ENCODE data around the gene SMCO4.

SMCO4 gene

GRCh38 chr11:93526641-93527583 is 16.3 kb downstream of the SMCO4 start:
- DNase-seq = no peak

GRCh38 chr11:93526346-93526633 is 16.9 kb downstream of the SMCO4 start:
- no peak for DNase-seq

GRCh38 chr11:93525601-93526345 is 17.4 kb downstream of the SMCO4 start:
- no peak for DNase-seq

GRCh38 chr11:93524858-93525257 is 18.3 kb downstream of the SMCO4 start:
- no peak for DNase-seq

GRCh38 chr11:93524173-93524536 is 19.0 kb downstream of the SMCO4 start:
- no peak for DNase-seq

GRCh38 chr11:93520726-93521509 is 22.3 kb downstream of the SMCO4 start:
- no peak for DNase-seq

GRCh38 chr11:93519179-93519578 is 24.0 kb downstream of the SMCO4 start:
- no peak for DNase-seq

- DNase-seq = no peak
Observed at GRCh38 chr11:93518081-93518480, 25.1 kb downstream of the SMCO4 start.

GRCh38 chr11:93517611-93518010 is 25.6 kb downstream of the SMCO4 start:
- no peak for DNase-seq

GRCh38 chr11:93517041-93517440 is 26.1 kb downstream of the SMCO4 start:
- no peak for DNase-seq

- no peak for DNase-seq
Observed at GRCh38 chr11:93515441-93516025, 27.7 kb downstream of the SMCO4 start.

GRCh38 chr11:93514712-93515111 is 28.5 kb downstream of the SMCO4 start:
- DNase-seq = no peak

- DNase-seq = no peak
Observed at GRCh38 chr11:93513772-93514171, 29.4 kb downstream of the SMCO4 start.

GRCh38 chr11:93512949-93513667 is 30.1 kb downstream of the SMCO4 start:
- no peak for DNase-seq

GRCh38 chr11:93512073-93512475 is 31.1 kb downstream of the SMCO4 start:
- no peak for DNase-seq

- DNase-seq = no peak
Observed at GRCh38 chr11:93510196-93510873, 32.9 kb downstream of the SMCO4 start.

GRCh38 chr11:93507517-93507916 is 35.7 kb downstream of the SMCO4 start:
- DNase-seq = no peak

- no peak for DNase-seq
Observed at GRCh38 chr11:93505703-93506102, 37.5 kb downstream of the SMCO4 start.

GRCh38 chr11:93504110-93505095 is 38.8 kb downstream of the SMCO4 start:
- no peak for DNase-seq

- no peak for DNase-seq
Observed at GRCh38 chr11:93501856-93502255, 41.3 kb downstream of the SMCO4 start.

GRCh38 chr11:93500759-93501158 is 42.4 kb downstream of the SMCO4 start:
- DNase-seq = no peak

All from CD4-positive, alpha-beta T cell treated with Interferon alpha-2 for 1 hour (primary cell).